ENCODE results near the gene ZBTB16. TPM values are rescaled to one million over a fixed set of nuclear protein-coding genes. Genes with fewer than 3 reads are reported as not detected.
A peak's percentile ranks its signal among the peaks of the same experiment; 100 is the strongest.

Gene ZBTB16
- total RNA-seq, 1 donor from 2014 or later: 64.8 TPM

DNA sequence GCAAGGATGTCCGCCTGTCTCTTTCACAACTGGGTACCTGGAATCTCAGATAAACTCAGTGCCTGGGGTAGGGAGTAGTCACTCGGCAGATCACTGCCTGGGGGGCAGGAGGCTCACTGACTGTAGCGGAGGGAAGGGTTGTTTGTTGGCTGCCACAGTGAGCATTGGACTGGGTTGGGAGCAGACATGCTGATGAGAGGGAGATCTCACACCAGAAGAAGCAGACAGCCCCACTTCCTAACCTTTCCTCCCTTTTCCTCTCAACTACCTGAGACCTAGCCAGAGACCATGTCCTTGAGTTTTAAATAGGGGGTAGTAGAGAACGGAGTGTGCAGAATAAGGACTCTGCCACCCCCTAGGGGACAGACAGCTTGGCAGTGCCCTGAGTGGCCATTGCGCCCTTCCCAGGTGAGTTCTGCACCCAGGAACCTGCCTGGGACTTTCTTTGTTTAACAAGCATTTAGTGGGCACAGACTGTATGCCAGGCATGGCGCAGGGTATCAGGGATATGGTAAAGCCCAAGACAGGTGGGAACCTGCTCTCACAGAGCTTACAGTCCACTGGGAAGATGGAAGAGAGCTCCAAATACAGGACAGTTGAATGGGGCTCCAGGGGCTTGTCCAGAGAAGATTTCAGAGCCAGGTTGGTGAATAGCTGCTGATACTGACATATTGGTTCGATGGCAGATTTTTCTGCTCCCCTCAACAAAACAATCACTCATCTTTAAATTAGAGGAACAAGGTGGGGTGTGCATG is 121.0 kb downstream of the ZBTB16 start:
- intact Hi-C loops (cut with DNase I): loop anchor here (5.0 kb wide), 2 partner anchors 77 to 118 kb away; no protein-coding TSS in a partner anchor
- ATAC-seq (ENCODE audit: poor library complexity) (peak; percentile 47), DNase-seq (peak; percentile 45)

GRCh38 chr11:114181195-114181594 is 121.7 kb downstream of the ZBTB16 start:
- intact Hi-C loops (cut with DNase I): loop anchor here (5.0 kb wide), 2 partner anchors 76 to 119 kb away; no protein-coding TSS in a partner anchor
- no peak for DNase-seq
- no peak for ATAC-seq (ENCODE audit: poor library complexity)

DNA sequence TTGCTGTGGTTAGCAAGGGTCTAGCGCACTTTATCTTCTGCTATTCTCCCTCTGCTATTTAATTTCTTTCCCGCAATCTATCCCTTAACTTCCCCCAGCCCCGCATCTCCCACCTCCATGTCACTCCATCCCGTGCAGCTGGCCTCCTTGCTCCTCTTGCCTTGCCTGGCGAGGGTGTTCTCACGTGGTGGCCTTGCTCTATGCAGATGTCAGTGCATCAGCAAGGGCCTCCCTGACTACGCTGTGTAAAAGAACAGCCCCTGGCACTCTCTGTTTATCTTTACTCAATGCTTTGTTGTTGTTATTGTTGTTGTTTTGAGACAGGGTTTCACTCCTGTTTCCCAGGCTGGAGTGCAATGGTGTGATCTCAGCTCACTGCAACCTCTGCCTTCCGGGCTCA is 122.2 kb downstream of the ZBTB16 start:
- DNase-seq: no peak
- intact Hi-C loops (cut with DNase I): loop anchor here (5.0 kb wide), 2 partner anchors 76 to 119 kb away; no protein-coding TSS in a partner anchor
- no peak for ATAC-seq (ENCODE audit: poor library complexity)

GRCh38 chr11:114182471-114183043 is 123.0 kb downstream of the ZBTB16 start:
- DNase-seq (no peak), ATAC-seq (ENCODE audit: poor library complexity) (no peak)
- intact Hi-C loops (cut with DNase I): loop anchor here (5.0 kb wide), 2 partner anchors 75 to 120 kb away; no protein-coding TSS in a partner anchor

DNA sequence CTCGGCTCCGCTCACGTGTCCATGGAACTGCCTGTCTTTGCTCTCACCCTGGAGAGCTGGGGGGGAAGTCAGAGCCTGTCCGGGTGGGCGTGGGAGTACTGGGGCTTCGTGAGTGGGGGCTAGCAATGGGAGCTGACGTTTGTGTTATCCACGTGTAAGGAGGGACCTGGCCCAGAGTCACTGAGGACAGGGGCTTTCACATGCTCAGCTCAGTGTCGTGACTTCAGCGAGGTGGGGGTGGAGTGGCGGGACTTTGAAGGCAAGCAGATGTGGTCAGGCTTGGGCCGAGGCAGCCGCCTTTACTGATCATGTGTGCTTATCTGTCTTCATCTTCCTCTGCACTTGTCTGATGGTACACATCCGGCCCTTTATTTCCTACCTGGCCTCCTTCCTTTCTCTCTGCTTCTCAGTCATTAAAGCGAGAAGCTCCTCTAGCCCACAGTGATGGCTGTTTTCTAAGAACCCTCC is 123.6 kb downstream of the ZBTB16 start:
- DNase-seq (peak; percentile 68), ATAC-seq (ENCODE audit: poor library complexity) (no peak)
- intact Hi-C loops (cut with DNase I): loop anchor here (5.0 kb wide), 2 partner anchors 74 to 121 kb away; no protein-coding TSS in a partner anchor

DNA sequence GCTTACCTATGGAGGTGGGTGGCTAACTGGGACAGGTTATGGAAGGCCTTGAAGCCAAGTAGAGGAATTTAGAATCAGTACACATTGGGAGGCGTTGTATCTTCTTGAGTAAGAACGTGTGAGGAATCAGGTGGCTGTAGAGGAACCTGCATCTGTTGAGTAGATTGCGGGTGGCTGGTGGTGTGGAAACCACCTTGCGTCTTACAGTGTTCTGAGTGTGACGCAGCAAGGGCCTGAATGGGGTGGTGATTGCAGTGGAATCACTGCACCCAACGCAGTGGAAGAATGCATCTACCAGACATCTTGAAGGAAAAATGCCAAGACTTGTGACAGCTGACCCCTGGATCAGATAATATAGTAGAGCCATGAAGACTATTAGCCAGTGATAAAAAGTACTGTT is 125.9 kb downstream of the ZBTB16 start:
- intact Hi-C loops (cut with DNase I): no loop called here
- no peak for DNase-seq
- ATAC-seq (ENCODE audit: poor library complexity): no peak

DNA sequence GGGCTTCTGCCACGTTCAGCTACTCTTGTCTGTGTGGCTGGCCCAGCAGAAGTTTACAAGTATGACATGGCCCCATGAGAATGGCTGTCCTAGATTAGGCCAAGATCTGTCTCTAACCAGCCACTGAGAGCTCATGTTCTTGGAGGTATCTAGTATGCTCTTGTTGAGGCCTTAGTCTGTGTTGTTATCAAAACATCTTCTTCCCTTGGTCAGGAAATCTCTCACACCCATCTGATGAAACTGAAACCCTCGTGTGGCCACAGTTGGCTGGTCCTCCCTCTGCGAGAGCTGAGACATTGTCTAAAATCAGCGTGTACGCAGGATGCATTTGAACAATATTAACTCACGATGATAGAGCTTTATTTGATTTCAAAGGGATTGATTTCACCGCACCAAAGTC is 127.7 kb downstream of the ZBTB16 start:
- intact Hi-C loops (cut with DNase I): no loop called here
- DNase-seq (no peak), ATAC-seq (ENCODE audit: poor library complexity) (no peak)

DNA sequence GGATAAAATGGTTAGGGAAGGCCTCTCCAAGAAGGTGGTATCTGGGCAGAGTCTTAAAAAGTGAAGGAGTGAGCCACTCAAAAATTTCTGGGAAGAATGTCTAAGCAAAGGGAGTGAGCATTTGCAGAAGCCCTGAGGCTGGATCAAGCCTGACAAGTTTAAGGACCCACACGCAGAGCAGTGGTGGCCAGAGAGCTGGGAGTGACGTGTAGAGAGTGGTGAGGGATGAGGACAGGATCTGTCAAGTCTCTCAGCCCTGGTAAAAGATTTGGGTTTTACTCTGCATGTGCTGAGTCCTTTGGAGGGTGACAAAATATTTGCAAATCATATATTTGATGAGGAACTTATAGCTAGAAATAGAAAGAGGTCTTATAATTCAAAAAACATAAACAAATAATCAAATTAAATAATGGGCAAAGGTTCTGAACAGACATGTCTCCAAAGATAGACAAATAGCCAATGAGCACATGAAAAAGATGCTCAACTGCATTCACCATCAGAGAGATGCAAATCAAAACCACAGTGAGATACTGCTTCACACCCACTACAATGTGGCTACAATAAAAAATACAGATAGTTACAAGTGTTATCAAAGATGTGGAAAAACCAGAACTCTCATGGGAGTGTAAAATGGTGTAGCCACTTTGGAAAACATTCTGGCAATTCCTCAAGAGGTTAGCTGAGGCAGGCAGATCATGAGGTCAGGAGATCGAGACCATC is 129.5 kb downstream of the ZBTB16 start:
- DNase-seq (no peak), ATAC-seq (ENCODE audit: poor library complexity) (no peak)
- intact Hi-C loops (cut with DNase I): no loop called here

DNA sequence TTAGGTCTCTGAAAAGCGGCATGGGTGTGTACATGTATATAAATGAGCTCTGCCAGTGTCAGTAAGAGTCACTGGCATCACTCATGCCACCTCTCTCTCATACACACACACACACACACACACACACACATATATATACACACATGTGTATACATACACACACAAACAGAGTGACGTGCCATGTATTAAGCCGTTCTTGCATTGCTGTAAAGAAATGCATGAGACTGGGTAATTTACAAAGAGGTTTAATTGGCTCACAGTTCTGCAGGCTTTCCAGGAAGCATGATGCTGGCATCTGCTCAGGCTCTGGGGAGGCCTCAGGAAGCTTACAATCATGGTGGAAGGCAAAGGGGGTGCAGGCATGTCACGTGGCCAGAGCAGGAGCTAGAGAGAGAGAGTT is 131.1 kb downstream of the ZBTB16 start:
- intact Hi-C loops (cut with DNase I): no loop called here
- DNase-seq (no peak), ATAC-seq (ENCODE audit: poor library complexity) (no peak)

GRCh38 chr11:114191893-114192292 is 132.4 kb downstream of the ZBTB16 start:
- intact Hi-C loops (cut with DNase I): no loop called here
- ATAC-seq (ENCODE audit: poor library complexity) (no peak), DNase-seq (no peak)

GRCh38 chr11:114192841-114193389 is 133.4 kb downstream of the ZBTB16 start:
- ATAC-seq (ENCODE audit: poor library complexity) (no peak), DNase-seq (no peak)
- intact Hi-C loops (cut with DNase I): no loop called here

DNA sequence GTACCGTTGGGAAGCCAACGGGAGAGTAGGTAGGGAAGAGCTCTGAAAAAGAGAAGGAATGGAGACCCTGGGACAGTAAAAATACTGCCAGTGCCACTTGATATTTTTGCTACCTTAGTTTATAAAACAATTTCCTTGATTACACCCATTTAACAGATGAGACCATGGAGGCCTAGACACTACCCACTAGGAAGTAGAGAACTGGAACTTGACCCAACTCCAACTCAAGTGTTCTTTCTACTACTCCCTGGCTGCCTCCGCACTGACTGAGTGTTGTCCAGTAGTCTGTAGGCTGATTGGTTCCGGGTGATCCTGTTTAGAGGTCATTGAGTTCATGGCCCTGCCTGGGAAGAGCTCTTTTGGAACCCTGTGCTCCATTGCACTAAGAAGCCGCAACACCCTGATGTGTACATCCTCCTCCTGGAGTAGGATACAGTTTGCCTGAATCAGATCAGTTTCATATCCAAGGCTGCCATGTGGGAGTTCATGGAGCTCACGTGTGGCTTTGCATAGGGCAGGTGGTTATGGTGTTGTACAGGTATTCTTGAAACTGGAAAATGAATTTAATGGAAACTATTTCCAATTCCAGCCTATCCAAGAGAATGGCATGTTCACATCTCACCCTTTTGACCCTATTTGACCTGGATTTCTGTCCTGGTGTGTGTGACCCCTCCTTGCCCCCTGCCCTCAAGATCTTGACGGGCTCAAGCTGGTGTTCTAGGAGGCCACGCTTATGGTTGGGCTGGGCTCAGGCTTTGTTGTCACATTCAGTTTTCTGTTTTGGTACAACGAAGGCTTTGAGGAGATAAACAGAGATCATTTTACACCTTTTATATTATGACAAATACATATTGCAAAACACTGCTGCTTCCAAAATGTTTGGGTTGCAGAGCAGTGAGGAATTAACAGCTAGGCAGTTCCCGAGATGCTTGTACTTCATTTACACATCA is 134.5 kb downstream of the ZBTB16 start:
- ATAC-seq (ENCODE audit: poor library complexity) (no peak), DNase-seq (no peak)
- intact Hi-C loops (cut with DNase I): no loop called here

GRCh38 chr11:114194702-114195101 is 135.2 kb downstream of the ZBTB16 start:
- ATAC-seq (ENCODE audit: poor library complexity) (no peak), DNase-seq (no peak)
- intact Hi-C loops (cut with DNase I): no loop called here

DNA sequence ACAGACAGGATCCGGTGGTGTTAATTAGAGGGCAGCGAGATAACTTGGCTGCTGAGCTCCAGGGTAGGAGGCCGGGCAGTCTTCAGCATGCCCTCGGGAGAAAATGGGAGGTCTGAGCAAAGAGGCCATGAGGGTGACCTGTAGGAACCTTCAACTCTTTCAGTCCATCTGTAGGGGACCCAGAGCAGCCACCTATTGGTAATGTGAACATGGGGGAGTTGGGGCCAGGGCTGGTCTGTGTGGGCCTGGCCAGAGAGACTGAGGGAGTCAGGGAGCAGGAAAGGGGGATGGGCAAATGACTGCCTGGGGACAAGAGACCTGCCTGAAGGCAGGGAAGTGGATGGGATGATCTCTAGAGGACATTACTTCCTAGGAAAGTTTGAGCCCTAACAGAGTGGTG is 135.6 kb downstream of the ZBTB16 start:
- no peak for ATAC-seq (ENCODE audit: poor library complexity)
- intact Hi-C loops (cut with DNase I): no loop called here

DNA sequence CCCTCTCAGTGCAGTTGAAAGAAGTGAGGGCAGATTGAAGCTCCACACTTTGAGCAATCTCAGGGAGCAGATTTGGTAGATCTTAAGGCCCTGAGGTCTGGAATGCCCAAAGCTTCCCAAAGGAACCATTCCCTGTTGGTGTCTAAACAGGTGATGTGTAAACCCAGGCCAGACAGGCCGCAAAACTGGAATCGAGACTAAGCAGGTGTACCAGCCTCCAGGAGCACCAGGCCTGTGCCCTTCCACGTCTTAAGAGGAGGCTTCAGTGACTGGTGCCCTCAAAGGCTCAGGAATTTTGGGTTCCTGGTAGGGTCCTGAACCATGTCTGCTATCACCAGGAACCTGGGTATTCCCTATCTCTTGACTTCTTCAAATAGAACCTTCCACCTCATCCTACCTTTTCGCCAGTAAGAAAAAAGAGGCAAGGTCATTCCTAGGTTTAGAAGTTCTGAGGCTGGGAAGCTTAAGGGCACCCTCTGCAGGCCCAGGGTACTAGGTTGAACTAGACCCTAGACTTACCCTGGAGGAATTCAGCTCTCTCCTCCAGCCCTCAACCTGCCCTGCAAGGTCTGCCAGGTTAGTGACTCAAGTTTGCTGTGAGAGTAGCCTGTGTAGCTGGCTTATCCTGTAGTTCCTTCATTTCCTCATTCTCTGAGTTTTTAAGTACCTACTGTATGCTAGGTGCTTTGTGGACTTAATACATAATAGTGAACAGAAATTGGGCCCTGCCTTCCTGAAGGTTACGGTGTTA is 136.6 kb downstream of the ZBTB16 start:
- intact Hi-C loops (cut with DNase I): no loop called here
- no peak for DNase-seq
- ATAC-seq (ENCODE audit: poor library complexity): no peak

More for the DNA sequence above, 135.6 kb downstream of the ZBTB16 start:
- DNase-seq: no peak

DNA sequence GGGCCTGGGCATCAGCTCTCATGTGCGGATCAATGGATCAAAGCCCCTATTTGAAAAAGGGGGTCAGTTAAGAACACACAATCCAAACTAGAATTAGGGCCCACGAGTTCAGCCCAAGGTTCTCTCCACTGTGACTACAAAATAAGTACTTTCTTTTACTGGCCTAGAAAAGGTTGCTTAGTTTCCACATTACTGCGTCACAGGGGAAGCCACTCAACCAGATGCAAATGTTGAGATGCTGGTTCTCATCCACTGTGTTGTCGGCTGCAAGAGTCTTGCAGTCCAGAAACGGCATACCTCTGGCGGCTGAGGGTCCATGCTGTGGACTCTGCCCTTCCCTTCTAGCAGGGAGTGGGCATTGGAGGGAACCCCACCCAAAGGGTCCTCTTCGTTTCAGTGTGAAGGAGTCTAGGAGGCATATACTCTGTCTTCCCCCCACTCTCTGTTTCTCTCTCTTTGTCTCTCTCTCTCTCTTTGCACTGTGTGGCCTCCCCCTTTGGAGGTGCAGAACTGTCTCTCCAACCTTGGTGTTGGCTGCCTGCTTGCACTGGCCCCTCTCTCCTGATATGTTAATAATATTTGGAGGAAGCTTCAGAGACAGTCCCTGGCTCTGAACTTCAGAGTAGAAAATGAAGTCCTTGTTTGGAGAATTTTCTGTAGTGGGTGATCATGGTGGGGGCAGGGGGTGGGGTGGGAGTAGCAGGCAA is 137.6 kb downstream of the ZBTB16 start:
- DNase-seq: no peak
- ATAC-seq (ENCODE audit: poor library complexity): peak; percentile 1
- intact Hi-C loops (cut with DNase I): no loop called here

Data from Right ventricle myocardium superior (tissue), 1 donor.